PC-9 (cell line): Measurements from ENCODE around the gene USF2.

Experiments
- EZH2 ChIP-seq: fragments of 200-600 bp; sonication (generic); IDR thresholded peaks from 2 replicates; pipeline ENCODE4 v1.8.0; 2017; ENCODE audit warnings: antibody characterized with exemption, low read depth
- TF ChIP-seq, protein P1 (sequence below): fragments of 200-600 bp; sonication (generic); conservative IDR thresholded peaks from 2 replicates; pipeline ENCODE4 v1.6.1; 2017; ENCODE audit warnings: mixed run types, antibody characterized with exemption, mild to moderate bottlenecking, moderate library complexity

DNA sequence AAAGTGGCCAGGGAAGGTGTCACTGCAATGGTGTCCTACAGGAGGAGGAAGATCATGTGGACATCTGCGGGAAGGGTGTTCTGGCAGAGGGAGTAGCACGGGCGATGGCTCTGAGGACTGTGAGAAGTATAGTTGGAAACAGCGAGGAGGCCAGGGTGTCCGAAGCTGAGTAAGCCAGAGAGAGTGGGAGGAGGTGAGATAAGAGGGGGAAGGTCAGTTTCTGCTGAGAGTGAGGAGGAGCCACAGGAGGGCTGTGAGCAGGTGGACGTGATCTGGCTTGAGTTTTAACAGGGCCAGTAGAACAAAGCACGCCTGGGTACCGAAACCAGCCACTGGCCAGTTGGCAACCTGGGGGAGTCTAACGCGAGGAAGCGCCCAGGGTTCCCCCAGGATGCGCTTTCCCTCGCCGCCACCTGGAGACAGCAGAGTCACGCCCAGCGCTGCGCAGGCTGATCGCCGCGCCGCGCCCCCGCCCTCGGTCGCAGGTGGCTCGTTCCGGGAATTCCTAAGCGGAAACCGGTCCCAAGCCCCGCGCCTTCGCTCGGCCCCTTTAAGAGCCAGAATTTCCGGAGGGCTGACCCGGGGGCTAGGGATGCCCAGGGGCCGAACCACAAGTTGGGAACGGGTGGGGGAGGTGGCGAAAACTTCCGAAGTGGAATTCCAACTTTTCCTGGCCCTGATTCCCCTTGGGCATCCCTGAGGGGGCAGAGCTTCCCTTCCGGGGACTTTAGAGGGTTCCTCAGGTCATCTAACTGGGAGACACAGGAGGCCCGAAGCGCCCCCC is 21.0 kb upstream of the USF2 start:
- TF ChIP-seq, protein P1, sequence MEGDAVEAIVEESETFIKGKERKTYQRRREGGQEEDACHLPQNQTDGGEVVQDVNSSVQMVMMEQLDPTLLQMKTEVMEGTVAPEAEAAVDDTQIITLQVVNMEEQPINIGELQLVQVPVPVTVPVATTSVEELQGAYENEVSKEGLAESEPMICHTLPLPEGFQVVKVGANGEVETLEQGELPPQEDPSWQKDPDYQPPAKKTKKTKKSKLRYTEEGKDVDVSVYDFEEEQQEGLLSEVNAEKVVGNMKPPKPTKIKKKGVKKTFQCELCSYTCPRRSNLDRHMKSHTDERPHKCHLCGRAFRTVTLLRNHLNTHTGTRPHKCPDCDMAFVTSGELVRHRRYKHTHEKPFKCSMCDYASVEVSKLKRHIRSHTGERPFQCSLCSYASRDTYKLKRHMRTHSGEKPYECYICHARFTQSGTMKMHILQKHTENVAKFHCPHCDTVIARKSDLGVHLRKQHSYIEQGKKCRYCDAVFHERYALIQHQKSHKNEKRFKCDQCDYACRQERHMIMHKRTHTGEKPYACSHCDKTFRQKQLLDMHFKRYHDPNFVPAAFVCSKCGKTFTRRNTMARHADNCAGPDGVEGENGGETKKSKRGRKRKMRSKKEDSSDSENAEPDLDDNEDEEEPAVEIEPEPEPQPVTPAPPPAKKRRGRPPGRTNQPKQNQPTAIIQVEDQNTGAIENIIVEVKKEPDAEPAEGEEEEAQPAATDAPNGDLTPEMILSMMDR = peak; percentile 59
- TF ChIP-seq EZH2 = no peak
